ENCODE data around the gene PUS10.

The PUS10 gene

DNA sequence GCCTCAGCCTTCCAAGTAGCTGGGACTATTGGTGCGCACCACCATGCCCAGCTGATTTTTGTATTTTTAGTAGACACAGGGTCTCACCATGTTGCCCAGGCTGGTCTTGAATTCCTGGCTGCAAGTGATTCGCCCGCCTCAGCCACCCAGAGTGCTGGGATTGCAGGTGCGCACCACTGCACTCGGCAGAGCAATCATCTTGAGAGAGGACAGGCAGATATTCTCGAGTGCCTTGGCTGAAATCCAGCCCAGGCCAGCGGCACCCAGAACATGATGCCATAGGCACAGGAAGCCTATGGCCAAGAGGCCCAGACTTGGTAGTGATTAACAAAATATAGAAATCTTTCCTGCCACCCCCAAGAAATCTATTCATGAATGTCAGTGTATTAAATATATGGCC, 58.6 kb downstream of the PUS10 start:
- no peak for TF ChIP-seq SP1 (IDR thresholded peaks at IDR 0.05)
- no peak for TF ChIP-seq ELF4 (IDR thresholded peaks at IDR 0.05)
- no peak for TF ChIP-seq FOXK2 (IDR thresholded peaks at IDR 0.05)
- no peak for TF ChIP-seq FOXM1 (IDR thresholded peaks at IDR 0.05; ENCODE audit: borderline replicate concordance)
- no peak for TF ChIP-seq SUZ12 (IDR thresholded peaks at IDR 0.05)
- TF ChIP-seq FOXA1 (IDR thresholded peaks at IDR 0.05): no peak
- no peak for TF ChIP-seq TARDBP (IDR thresholded peaks at IDR 0.05)
- ChIA-PET CTCF (no interaction called here), POLR2A (no interaction called here)
- DNase-seq (ENCODE audit: extremely low spot score): no peak

DNA sequence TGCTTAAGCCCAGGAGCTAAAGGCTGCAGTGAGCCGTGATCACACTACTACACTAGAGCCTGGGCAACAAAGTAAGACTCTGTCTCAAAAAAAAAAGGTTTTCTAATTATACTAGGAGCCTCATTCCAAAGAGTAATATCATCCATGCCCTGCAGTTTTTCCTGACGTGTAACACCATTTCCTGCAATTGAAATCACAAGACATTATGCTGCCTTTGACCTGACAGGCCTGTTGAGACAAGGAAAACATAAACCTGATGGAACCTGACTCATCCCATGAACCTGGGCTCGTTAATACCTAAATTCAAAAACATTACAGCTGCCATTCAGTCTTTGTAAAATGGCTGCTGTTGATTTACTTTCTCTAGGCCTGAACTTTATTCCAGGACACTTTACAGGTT, 59.3 kb downstream of the PUS10 start:
- CTCF ChIA-PET: no interaction called here
- TF ChIP-seq ZNF384 (IDR thresholded peaks at IDR 0.05) (no peak), SUZ12 (IDR thresholded peaks at IDR 0.05) (no peak), ARNT (IDR thresholded peaks at IDR 0.05) (no peak), L3MBTL2 (conservative IDR thresholded peaks at IDR 0.05) (no peak), HDGF (IDR thresholded peaks at IDR 0.05; ENCODE audit: borderline replicate concordance) (no peak), ELF4 (IDR thresholded peaks at IDR 0.05) (no peak), SP1 (IDR thresholded peaks at IDR 0.05) (no peak), CTBP1 (IDR thresholded peaks at IDR 0.05; ENCODE audit: borderline replicate concordance) (no peak), TARDBP (IDR thresholded peaks at IDR 0.05) (no peak), BHLHE40 (IDR thresholded peaks at IDR 0.05; ENCODE audit: borderline replicate concordance) (no peak), FOXM1 (IDR thresholded peaks at IDR 0.05; ENCODE audit: borderline replicate concordance) (no peak), FOXK2 (IDR thresholded peaks at IDR 0.05) (no peak), LEF1 (IDR thresholded peaks at IDR 0.05; ENCODE audit: borderline replicate concordance) (no peak), NFRKB (IDR thresholded peaks at IDR 0.05) (no peak), FOXA1 (IDR thresholded peaks at IDR 0.05) (no peak)
- TF ChIP-seq, protein P1, sequence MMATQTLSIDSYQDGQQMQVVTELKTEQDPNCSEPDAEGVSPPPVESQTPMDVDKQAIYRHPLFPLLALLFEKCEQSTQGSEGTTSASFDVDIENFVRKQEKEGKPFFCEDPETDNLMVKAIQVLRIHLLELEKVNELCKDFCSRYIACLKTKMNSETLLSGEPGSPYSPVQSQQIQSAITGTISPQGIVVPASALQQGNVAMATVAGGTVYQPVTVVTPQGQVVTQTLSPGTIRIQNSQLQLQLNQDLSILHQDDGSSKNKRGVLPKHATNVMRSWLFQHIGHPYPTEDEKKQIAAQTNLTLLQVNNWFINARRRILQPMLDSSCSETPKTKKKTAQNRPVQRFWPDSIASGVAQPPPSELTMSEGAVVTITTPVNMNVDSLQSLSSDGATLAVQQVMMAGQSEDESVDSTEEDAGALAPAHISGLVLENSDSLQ (IDR thresholded peaks at IDR 0.05): no peak
- POLR2A ChIA-PET: no interaction called here
- DNase-seq (ENCODE audit: extremely low spot score): no peak

DNA sequence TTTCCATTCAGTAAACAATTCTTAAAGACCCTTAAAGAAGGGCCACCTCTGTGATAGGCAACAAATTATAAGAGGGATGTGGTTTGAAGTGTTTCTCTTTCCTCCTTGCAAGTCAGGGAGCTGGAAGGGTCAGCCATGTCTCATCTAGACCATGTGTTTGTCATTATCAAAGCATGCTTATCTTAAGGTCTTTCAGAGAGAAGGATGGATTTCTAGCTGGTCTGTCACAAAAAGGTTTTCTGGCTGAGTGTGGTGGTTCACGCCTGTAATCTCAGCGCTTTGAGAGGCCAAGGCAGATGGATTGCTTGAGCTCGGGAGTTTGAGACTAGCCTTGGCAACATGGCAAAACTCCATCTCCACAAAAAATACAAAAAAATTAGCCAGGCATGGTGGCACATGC, 59.7 kb downstream of the PUS10 start:
- ChIA-PET CTCF (no interaction called here), POLR2A (no interaction called here)
- TF ChIP-seq BHLHE40 (IDR thresholded peaks at IDR 0.05; ENCODE audit: borderline replicate concordance): no peak
- TF ChIP-seq FOXM1 (IDR thresholded peaks at IDR 0.05; ENCODE audit: borderline replicate concordance): no peak
- TF ChIP-seq, protein P1 (IDR thresholded peaks at IDR 0.05): no peak
- no peak for TF ChIP-seq FOXA1 (IDR thresholded peaks at IDR 0.05)
- TF ChIP-seq ELF4 (IDR thresholded peaks at IDR 0.05): no peak
- TF ChIP-seq L3MBTL2 (conservative IDR thresholded peaks at IDR 0.05): no peak
- no peak for TF ChIP-seq TARDBP (IDR thresholded peaks at IDR 0.05)
- no peak for TF ChIP-seq HDGF (IDR thresholded peaks at IDR 0.05; ENCODE audit: borderline replicate concordance)
- no peak for TF ChIP-seq SP1 (IDR thresholded peaks at IDR 0.05)
- no peak for TF ChIP-seq SUZ12 (IDR thresholded peaks at IDR 0.05)
- no peak for TF ChIP-seq ZNF384 (IDR thresholded peaks at IDR 0.05)
- no peak for TF ChIP-seq FOXK2 (IDR thresholded peaks at IDR 0.05)
- no peak for TF ChIP-seq NFRKB (IDR thresholded peaks at IDR 0.05)
- no peak for DNase-seq (ENCODE audit: extremely low spot score)

DNA sequence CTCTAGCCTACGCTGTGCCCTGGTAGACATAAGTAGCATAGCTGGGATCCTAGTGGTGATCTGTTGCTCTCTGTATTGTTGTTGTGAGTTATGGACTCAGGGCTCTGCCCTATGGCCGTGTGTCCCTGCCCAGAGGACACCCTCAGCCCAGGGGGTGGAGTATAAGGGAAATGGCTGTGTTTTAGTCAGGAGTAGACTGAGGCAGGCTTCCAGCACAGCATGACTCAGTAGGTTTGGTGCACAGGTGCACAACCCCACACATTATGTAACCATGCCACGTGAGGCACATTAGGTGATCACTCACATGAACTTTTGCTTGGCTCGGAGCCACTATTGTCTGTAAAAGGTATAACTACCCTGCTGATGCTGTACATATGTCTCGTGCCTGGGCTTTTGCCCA, 60.4 kb downstream of the PUS10 start:
- CTCF ChIA-PET: no interaction called here
- TF ChIP-seq FOXM1 (IDR thresholded peaks at IDR 0.05; ENCODE audit: borderline replicate concordance) (no peak), TARDBP (IDR thresholded peaks at IDR 0.05) (no peak), SUZ12 (IDR thresholded peaks at IDR 0.05) (no peak), LEF1 (IDR thresholded peaks at IDR 0.05; ENCODE audit: borderline replicate concordance) (no peak), FOXK2 (IDR thresholded peaks at IDR 0.05) (no peak), ZNF384 (IDR thresholded peaks at IDR 0.05) (no peak), CTBP1 (IDR thresholded peaks at IDR 0.05; ENCODE audit: borderline replicate concordance) (no peak), FOXA1 (IDR thresholded peaks at IDR 0.05) (no peak), L3MBTL2 (conservative IDR thresholded peaks at IDR 0.05) (no peak), HDGF (IDR thresholded peaks at IDR 0.05; ENCODE audit: borderline replicate concordance) (no peak), NFRKB (IDR thresholded peaks at IDR 0.05) (no peak), SP1 (IDR thresholded peaks at IDR 0.05) (no peak), BHLHE40 (IDR thresholded peaks at IDR 0.05; ENCODE audit: borderline replicate concordance) (no peak), ARNT (IDR thresholded peaks at IDR 0.05) (no peak), ELF4 (IDR thresholded peaks at IDR 0.05) (no peak)
- TF ChIP-seq, protein P1 (IDR thresholded peaks at IDR 0.05): no peak
- POLR2A ChIA-PET: no interaction called here
- DNase-seq (ENCODE audit: extremely low spot score): no peak

DNA sequence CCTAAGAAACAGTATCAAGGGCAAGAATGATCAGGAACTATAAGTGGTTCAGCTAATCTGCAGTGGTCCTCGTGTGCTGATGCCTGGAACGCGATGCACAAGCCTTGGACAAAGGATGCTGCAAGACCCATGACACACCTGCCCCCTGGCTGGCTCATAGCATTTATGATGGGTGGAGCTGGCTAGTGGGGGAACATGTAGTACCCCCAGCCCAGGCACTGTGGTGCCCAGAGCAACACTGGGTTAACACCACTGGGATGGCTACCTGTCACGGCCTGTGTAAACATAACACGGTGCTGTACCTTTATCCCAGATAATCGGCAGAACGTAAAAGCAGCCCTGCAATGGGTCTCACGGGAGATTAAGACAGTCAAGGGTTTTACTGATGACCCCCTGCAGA, 60.8 kb downstream of the PUS10 start:
- TF ChIP-seq BHLHE40 (IDR thresholded peaks at IDR 0.05; ENCODE audit: borderline replicate concordance): no peak
- TF ChIP-seq, protein P1 (IDR thresholded peaks at IDR 0.05): no peak
- TF ChIP-seq ZNF384 (IDR thresholded peaks at IDR 0.05): no peak
- TF ChIP-seq L3MBTL2 (conservative IDR thresholded peaks at IDR 0.05): no peak
- no peak for TF ChIP-seq FOXM1 (IDR thresholded peaks at IDR 0.05; ENCODE audit: borderline replicate concordance)
- no peak for TF ChIP-seq SP1 (IDR thresholded peaks at IDR 0.05)
- TF ChIP-seq ARNT (IDR thresholded peaks at IDR 0.05): no peak
- no peak for TF ChIP-seq FOXK2 (IDR thresholded peaks at IDR 0.05)
- TF ChIP-seq CTBP1 (IDR thresholded peaks at IDR 0.05; ENCODE audit: borderline replicate concordance): no peak
- TF ChIP-seq LEF1 (IDR thresholded peaks at IDR 0.05; ENCODE audit: borderline replicate concordance): no peak
- no peak for TF ChIP-seq SUZ12 (IDR thresholded peaks at IDR 0.05)
- TF ChIP-seq NFRKB (IDR thresholded peaks at IDR 0.05): no peak
- TF ChIP-seq ELF4 (IDR thresholded peaks at IDR 0.05): no peak
- TF ChIP-seq HDGF (IDR thresholded peaks at IDR 0.05; ENCODE audit: borderline replicate concordance): no peak
- no peak for TF ChIP-seq TARDBP (IDR thresholded peaks at IDR 0.05)
- no peak for TF ChIP-seq FOXA1 (IDR thresholded peaks at IDR 0.05)
- CTCF ChIA-PET: no interaction called here
- POLR2A ChIA-PET: no interaction called here
- no peak for DNase-seq (ENCODE audit: extremely low spot score)

All from HEK293T (cell line).